Measurements from ENCODE around the gene MAP3K8. TPM values are rescaled to one million over a fixed set of nuclear protein-coding genes. Genes with fewer than 3 reads are reported as not detected.
"Not testable (repeated sequence)": the region's sequence is repeated elsewhere in the genome, so short reads cannot be mapped to it uniquely, and the experiment has no call there.

MAP3K8 gene
- total RNA-seq, 2 donors from 2014 or later: 10.2 to 11.7 TPM

DNA sequence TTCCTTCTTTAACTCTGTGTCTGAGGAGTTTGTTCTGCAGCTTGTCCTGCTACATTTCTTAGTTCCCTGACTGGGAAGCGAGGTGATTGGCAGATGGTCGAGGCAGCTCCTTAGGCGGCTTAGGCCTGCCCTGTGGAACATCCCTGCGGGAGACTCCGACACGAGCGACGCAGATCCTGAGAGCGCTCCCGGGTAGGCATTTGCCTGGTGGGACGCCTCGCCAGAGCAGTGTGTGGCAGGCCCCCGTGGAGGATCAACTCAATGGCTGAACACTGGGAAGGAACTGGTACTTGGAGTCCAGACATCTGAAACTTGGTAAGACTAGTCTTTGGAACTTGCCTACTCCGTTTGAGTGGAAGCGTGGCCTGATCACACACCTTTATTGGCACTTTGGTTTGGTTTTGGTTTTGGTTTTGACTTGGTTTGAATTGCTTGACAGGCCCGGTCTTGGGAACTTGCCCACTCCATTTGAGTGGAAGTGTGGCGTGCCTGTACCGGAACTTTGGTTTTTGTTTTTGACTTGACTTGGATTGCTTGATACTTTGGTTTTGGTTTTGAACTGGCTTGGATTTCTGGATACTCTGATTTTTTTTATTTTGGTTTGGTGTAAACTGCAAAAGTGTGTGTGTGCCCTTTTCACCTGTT is 42.6 kb downstream of the MAP3K8 start:
- Mint-ChIP-seq H3K27ac (no peak overlapping the region), H3K27me3 (ENCODE audit: insufficient read depth) (no peaks in the 10 kb centered on the region), H3K4me3 (no peak overlapping the region), H3K4me1 (peaks cover 2% of the 10 kb centered on the region), H3K36me3 (ENCODE audit: low read depth) (peaks cover 5% of the 10 kb centered on the region), H3K9me3 (peaks cover 36% of the 10 kb centered on the region)
- WGBS, 2 experiments (ENCODE audit: insufficient coverage in 1 of 2, insufficient read length in 1 of 2): 91 to 92% methylated on average over 13 to 18 of the region's 18 CpGs
- Histone ChIP-seq H3K9ac (ENCODE audit: extremely low read depth, low read length, poor library complexity, severe bottlenecking) (no peak overlapping the region), H3K9me3 (ENCODE audit: control insufficient read depth, low read length) (peaks cover 12% of the 10 kb centered on the region), H3K27ac (ENCODE audit: low read depth, low read length) (no peak overlapping the region), H3K27me3 (ENCODE audit: control insufficient read depth, insufficient read depth, low read length, poor library complexity, severe bottlenecking) (no peaks in the 10 kb centered on the region), H3K4me3 (ENCODE audit: low read length) (no peak overlapping the region), H3K4me1 (ENCODE audit: control insufficient read depth, insufficient read depth, low read length) (no peaks in the 10 kb centered on the region), H3K36me3 (ENCODE audit: control insufficient read depth, insufficient read depth, low read length) (no peaks in the 10 kb centered on the region)
- TF ChIP-seq, protein P1, sequence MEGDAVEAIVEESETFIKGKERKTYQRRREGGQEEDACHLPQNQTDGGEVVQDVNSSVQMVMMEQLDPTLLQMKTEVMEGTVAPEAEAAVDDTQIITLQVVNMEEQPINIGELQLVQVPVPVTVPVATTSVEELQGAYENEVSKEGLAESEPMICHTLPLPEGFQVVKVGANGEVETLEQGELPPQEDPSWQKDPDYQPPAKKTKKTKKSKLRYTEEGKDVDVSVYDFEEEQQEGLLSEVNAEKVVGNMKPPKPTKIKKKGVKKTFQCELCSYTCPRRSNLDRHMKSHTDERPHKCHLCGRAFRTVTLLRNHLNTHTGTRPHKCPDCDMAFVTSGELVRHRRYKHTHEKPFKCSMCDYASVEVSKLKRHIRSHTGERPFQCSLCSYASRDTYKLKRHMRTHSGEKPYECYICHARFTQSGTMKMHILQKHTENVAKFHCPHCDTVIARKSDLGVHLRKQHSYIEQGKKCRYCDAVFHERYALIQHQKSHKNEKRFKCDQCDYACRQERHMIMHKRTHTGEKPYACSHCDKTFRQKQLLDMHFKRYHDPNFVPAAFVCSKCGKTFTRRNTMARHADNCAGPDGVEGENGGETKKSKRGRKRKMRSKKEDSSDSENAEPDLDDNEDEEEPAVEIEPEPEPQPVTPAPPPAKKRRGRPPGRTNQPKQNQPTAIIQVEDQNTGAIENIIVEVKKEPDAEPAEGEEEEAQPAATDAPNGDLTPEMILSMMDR (conservative IDR thresholded peaks at IDR 0.05): no peak
- DNase-seq: no peak

- not testable (repeated sequence) for H3K36me3 ChIP-seq (ENCODE audit: control insufficient read depth, insufficient read depth, low read length); H3K4me1 ChIP-seq (ENCODE audit: control insufficient read depth, insufficient read depth, low read length); H3K9ac ChIP-seq (ENCODE audit: extremely low read depth, low read length, poor library complexity, severe bottlenecking); H3K27me3 Mint-ChIP-seq (ENCODE audit: insufficient read depth); H3K27ac ChIP-seq (ENCODE audit: low read depth, low read length); H3K27ac Mint-ChIP-seq; H3K4me3 ChIP-seq (ENCODE audit: low read length); DNase-seq; H3K4me3 Mint-ChIP-seq; H3K36me3 Mint-ChIP-seq (ENCODE audit: low read depth); H3K4me1 Mint-ChIP-seq; H3K27me3 ChIP-seq (ENCODE audit: control insufficient read depth, insufficient read depth, low read length, poor library complexity, severe bottlenecking)
- WGBS, 2 experiments (ENCODE audit: insufficient coverage in 1 of 2, insufficient read length in 1 of 2): 83 to 85% methylated on average over 4 to 8 of the region's 8 CpGs
- H3K9me3 Mint-ChIP-seq: peaks cover 60% of the 10 kb centered on the region
- peaks cover 35% of the 10 kb centered on the region for H3K9me3 ChIP-seq (ENCODE audit: control insufficient read depth, low read length)
Measured at GRCh38 chr10:30479513-30479912, 45.5 kb downstream of the MAP3K8 start.

DNA sequence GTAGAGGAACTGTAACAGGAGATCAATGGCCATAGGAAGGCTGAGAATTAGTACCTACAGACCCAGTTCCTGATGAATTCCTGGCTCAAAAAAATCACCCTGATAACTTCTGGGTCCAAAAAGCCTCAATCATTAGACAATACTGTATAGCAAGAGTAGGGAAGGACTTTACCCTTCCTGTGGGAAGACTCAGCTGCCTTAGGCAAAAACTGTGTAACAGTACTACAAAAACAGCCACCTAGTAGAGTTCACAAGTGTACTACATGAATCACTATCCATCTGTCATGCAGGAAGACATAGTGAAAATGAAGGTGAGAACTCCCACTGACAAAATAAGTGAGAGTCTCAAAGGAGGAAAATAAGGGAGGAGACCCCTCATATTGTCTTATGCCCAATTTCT is 47.6 kb downstream of the MAP3K8 start:
- Histone ChIP-seq H3K9ac (ENCODE audit: extremely low read depth, low read length, poor library complexity, severe bottlenecking) (no peak overlapping the region), H3K4me3 (ENCODE audit: low read length) (no peak overlapping the region), H3K27ac (ENCODE audit: low read depth, low read length) (no peak overlapping the region), H3K9me3 (ENCODE audit: control insufficient read depth, low read length) (peaks cover 29% of the 10 kb centered on the region), H3K4me1 (ENCODE audit: control insufficient read depth, insufficient read depth, low read length) (no peaks in the 10 kb centered on the region), H3K36me3 (ENCODE audit: control insufficient read depth, insufficient read depth, low read length) (no peaks in the 10 kb centered on the region), H3K27me3 (ENCODE audit: control insufficient read depth, insufficient read depth, low read length, poor library complexity, severe bottlenecking) (no peaks in the 10 kb centered on the region)
- Mint-ChIP-seq H3K27ac (no peak overlapping the region), H3K4me3 (no peak overlapping the region), H3K9me3 (peaks cover 47% of the 10 kb centered on the region), H3K4me1 (peaks cover 2% of the 10 kb centered on the region), H3K27me3 (ENCODE audit: insufficient read depth) (peaks cover 2% of the 10 kb centered on the region), H3K36me3 (ENCODE audit: low read depth) (peaks cover 7% of the 10 kb centered on the region)
- TF ChIP-seq, protein P1 (conservative IDR thresholded peaks at IDR 0.05): no peak
- DNase-seq: no peak

GRCh38 chr10:30488316-30488715 is 54.3 kb downstream of the MAP3K8 start:
- no peak overlapping the region for H3K4me3 Mint-ChIP-seq
- DNase-seq: no peak
- Histone ChIP-seq H3K27ac (ENCODE audit: low read depth, low read length) (no peak overlapping the region), H3K4me3 (ENCODE audit: low read length) (no peak overlapping the region), H3K9me3 (ENCODE audit: control insufficient read depth, low read length) (peaks cover 12% of the 10 kb centered on the region), H3K9ac (ENCODE audit: extremely low read depth, low read length, poor library complexity, severe bottlenecking) (no peak overlapping the region), H3K4me1 (ENCODE audit: control insufficient read depth, insufficient read depth, low read length) (no peaks in the 10 kb centered on the region), H3K27me3 (ENCODE audit: control insufficient read depth, insufficient read depth, low read length, poor library complexity, severe bottlenecking) (no peaks in the 10 kb centered on the region), H3K36me3 (ENCODE audit: control insufficient read depth, insufficient read depth, low read length) (no peaks in the 10 kb centered on the region)
- TF ChIP-seq, protein P1 (conservative IDR thresholded peaks at IDR 0.05): no peak
- WGBS, 2 experiments (ENCODE audit: insufficient coverage in 1 of 2, insufficient read length in 1 of 2): 78 to 94% methylated on average over 3 to 6 of the region's 6 CpGs
- peaks cover 9% of the 10 kb centered on the region for H3K27me3 Mint-ChIP-seq (ENCODE audit: insufficient read depth)
- no peak overlapping the region for H3K27ac Mint-ChIP-seq
- no peaks in the 10 kb centered on the region for H3K4me1 Mint-ChIP-seq
- peaks cover 13% of the 10 kb centered on the region for H3K9me3 Mint-ChIP-seq
- no peaks in the 10 kb centered on the region for H3K36me3 Mint-ChIP-seq (ENCODE audit: low read depth)
